GM18526 (cell line): ENCODE results near the gene CDH7.

ENCODE experiments used
- POLR2A ChIP-seq: IDR thresholded peaks from 3 replicates; pipeline ENCODE4 v1.6.1; 2011; ENCODE audit not compliant: insufficient read length; ENCODE audit errors: extremely low read depth

The CDH7 gene, protein sequence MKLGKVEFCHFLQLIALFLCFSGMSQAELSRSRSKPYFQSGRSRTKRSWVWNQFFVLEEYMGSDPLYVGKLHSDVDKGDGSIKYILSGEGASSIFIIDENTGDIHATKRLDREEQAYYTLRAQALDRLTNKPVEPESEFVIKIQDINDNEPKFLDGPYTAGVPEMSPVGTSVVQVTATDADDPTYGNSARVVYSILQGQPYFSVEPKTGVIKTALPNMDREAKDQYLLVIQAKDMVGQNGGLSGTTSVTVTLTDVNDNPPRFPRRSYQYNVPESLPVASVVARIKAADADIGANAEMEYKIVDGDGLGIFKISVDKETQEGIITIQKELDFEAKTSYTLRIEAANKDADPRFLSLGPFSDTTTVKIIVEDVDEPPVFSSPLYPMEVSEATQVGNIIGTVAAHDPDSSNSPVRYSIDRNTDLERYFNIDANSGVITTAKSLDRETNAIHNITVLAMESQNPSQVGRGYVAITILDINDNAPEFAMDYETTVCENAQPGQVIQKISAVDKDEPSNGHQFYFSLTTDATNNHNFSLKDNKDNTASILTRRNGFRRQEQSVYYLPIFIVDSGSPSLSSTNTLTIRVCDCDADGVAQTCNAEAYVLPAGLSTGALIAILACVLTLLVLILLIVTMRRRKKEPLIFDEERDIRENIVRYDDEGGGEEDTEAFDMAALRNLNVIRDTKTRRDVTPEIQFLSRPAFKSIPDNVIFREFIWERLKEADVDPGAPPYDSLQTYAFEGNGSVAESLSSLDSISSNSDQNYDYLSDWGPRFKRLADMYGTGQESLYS

GRCh38 chr18:65750389-65751154, at the start of gene CDH7:
Gene CDH7 (plus strand): TSS chr18:65751012. CDS start chr18:65762843, 11,831 bp downstream.
- TF ChIP-seq POLR2A = no peak

DNA sequence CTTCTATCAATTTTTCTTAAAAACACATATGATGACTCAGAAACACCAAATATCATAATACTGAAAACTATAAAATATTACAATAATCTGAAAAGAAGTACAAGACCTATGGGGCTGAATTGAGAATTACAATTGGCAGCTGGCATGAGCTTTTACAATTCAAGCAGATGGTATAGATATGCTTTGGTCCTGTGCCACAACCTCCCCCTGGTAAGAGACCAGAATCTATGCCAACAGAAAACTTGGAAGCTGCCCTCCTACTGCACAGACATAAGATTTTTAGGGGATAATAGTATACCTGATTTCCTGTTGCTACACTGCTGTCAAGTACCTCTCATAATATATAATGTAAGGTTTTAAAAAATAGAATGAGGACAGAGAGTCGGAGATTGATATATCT, 46.8 kb upstream of the CDH7 start:
- TF ChIP-seq POLR2A = no peak

DNA sequence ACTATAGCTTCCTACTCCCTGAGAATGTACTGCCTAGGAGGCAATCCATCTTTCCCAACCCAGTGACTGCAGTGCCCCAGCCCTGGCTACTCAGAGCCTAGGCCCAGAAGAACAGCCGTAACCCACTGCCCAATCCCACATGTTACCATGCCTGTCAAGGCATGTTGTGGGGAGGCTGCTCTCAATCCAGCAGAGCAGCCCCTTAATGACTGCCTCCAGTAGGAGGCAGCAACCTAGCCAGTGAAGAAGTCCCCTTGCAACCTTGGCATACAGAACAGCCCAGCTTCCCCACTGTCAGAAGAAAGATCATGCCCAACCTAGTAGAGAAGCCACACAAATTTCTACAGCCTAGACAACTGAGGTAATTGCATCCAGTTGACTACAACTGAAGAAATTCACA, 44.2 kb upstream of the CDH7 start:
- no peak for TF ChIP-seq POLR2A

DNA sequence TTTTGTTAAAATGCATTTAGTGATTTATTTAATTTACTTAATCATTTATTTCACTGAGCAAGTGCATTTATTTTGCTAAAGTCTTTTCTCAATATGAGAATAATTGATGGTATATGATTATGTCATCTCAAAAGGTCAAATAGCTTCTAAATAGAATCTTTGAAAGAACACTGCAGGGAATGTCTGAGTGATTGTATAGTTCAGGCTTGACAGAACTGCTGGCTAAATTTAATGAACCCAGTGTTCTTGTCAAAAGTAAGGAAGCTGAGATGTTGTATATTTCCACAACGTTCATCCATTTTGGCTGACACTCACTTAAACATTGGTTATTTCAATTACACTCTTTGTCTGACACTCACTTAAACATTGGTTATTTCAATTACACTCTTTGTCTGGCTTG, 39.3 kb upstream of the CDH7 start:
- no peak for TF ChIP-seq POLR2A

DNA sequence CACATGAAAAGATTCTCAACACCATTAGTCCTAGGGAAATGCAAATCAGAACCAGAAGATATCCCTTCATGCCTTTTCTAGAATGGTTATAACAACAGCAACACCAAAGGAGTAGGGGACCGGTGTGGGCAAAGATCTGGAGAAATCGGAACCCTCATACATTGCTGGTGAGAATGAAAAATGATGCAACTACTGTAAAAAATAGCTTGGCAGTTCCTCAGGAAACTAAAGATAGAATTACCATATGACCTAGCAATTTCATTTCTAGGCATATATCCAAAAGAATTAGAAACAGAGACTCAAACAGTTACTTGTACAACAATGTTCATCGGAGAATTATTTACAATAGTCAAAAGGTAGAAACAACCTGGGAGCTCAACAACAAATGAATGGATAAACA, 29.2 kb upstream of the CDH7 start:
- no peak for TF ChIP-seq POLR2A

GRCh38 chr18:65725251-65726050, 25.4 kb upstream of the CDH7 start:
- TF ChIP-seq POLR2A = no peak

GRCh38 chr18:65735155-65735554, 15.7 kb upstream of the CDH7 start:
- TF ChIP-seq POLR2A = no peak

DNA sequence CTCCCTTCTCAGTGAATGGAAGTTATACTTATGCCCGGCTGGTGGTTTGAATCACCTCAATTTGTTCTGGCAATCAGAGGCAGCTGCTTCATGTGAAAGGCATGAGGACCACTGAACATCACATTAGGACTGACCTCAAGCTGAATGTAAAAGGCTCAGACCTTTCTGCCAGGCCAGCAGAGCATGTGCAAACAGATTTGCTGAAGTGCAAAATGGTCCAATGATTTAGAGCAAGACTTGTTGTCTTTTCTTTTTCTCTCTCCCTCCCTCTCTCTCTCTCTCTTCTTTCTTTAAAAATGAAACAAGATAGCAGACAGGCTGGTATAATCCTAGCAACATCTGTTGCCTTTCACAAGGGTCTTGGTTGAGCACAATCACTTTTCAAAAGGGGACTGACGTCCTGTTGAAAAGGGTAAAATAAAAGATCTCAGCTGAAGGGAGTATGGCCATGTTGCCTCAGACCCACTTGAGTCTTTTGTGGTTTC, 13.3 kb upstream of the CDH7 start:
- no peak for TF ChIP-seq POLR2A

GRCh38 chr18:65746936-65747335, 3.9 kb upstream of the CDH7 start:
- TF ChIP-seq POLR2A = no peak

DNA sequence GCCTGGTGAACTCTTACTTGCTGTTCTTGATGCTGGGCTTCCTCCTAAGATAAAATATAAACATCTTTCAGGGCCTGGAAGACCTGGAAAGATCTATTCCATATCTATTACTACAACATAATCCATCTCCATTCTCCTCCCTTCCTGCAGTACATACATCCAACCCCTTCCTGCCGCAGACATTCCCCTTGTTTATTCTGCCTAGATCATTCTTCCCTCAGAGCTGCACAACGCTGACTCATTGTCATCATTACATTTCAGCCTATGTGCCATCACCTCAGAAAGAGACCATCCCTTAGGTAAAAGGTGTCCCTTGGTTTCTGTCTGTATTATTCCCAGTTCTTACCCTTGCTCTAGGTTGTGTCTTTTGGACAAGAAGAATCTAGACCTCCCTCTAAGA, 2.5 kb upstream of the CDH7 start:
- no peak for TF ChIP-seq POLR2A

DNA sequence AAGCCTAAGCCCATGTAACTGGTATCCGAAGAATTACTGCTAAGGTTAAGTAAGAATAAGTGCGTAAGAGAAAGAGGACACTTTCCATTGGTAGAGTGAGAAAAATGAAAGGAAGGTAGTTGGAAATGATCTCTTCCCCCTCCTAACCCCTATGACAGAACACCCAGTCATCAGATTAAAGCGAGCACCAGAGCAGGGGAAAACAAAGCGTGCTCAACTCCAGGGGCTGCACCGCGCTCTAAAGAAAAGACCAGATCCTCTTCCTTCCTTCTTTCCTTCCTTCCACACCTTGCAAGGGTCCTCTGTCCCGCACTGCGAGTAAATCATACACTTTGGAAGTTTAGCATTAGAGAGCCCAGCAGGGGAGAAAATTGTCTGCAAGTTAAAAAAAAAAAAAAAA, 971 bp upstream of the CDH7 start:
- no peak for TF ChIP-seq POLR2A

GRCh38 chr18:65751155-65752085, 608 bp downstream of the CDH7 start:
- no peak for TF ChIP-seq POLR2A

- no peak for TF ChIP-seq POLR2A
Measured at GRCh38 chr18:65752625-65753325, 2.0 kb downstream of the CDH7 start.

- no peak for TF ChIP-seq POLR2A
Measured at GRCh38 chr18:65753520-65753919, 2.7 kb downstream of the CDH7 start.
